Erythroblast (primary cell): ENCODE results near the gene SYNC.

ENCODE experiments used
- GATA1 ChIP-seq: IDR thresholded peaks from 2 replicates; pipeline ENCODE4 v1.6.1; 2011; ENCODE audit warnings: low read depth, mild to moderate bottlenecking, control low read depth, low read length, moderate library complexity
- POLR2A ChIP-seq: IDR thresholded peaks from 2 replicates; pipeline ENCODE4 v1.6.1; 2011; ENCODE audit warnings: mild to moderate bottlenecking, low read length

DNA sequence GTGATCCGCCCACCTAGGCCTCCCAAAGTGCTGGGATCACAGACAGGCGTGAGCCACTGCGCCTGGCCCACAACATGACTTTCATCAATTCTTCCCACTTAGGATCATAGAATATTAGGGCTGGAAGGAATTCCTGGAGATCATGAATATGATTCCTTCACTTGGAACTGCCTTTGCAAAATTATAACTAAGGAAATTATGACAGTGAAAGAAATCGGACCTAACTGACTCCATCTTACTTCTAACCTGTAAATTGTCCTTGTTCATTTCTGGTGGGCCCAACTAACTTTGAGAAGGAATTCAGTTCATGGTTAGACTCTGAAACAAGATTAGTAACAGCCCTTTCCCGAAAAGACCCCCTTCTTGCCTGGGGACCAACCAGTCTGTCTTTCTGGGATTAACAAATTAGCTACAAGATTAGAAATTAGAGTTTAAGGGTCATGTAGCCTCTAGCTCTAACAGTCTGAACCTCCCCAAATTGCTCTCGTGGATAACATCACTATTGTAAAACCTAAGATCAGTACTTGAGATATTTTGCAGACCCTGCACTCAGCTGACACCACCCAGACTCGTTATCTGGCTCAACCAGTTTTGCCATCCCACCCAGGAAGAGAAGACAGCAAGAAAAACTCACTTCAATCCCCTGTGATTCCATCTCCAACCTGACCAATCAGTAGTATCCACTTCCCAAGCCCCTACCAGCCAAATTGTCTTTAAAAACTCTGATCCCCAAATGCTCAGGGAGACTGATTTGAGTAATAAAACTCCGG is 66.9 kb downstream of the SYNC start:
- TF ChIP-seq POLR2A, result no peak
- TF ChIP-seq GATA1, result no peak
